Trophoblast cell (in vitro differentiated cells and primary cell): ENCODE data around the gene PIAS3.

Experiments
- DNase-seq, 2 donors: peaks; one replicate each; pipeline ENCODE4 v3.0.0-alpha.2; 2016
- H2AFZ ChIP-seq: 2 replicates; pipeline ENCODE4 v1.6.1; 2013; ENCODE audit warnings: low read length, moderate library complexity, mild to moderate bottlenecking; ENCODE audit not compliant: insufficient read depth, poor library complexity
- H2AK5ac ChIP-seq: 2 replicates; pipeline ENCODE4 v1.6.1; 2013; ENCODE audit warnings: mild to moderate bottlenecking, low read length
- H2BK120ac ChIP-seq: 2 replicates; pipeline ENCODE4 v1.6.1; 2013; ENCODE audit warnings: low read length, mild to moderate bottlenecking, moderate library complexity; ENCODE audit not compliant: insufficient read depth, poor library complexity
- H2BK12ac ChIP-seq: 2 replicates; pipeline ENCODE4 v1.6.1; 2013; ENCODE audit warnings: mild to moderate bottlenecking, low read length, moderate library complexity
- H2BK5ac ChIP-seq: 2 replicates; pipeline ENCODE4 v1.6.1; 2013; ENCODE audit warnings: low read length, low read depth, moderate library complexity, mild to moderate bottlenecking; ENCODE audit not compliant: poor library complexity
- H3K14ac ChIP-seq: 2 replicates; pipeline ENCODE4 v1.6.1; 2013; ENCODE audit warnings: mild to moderate bottlenecking, low read length
- H3K18ac ChIP-seq: 2 replicates; pipeline ENCODE4 v1.6.1; 2013; ENCODE audit warnings: mild to moderate bottlenecking, low read length
- H3K23ac ChIP-seq: 2 replicates; pipeline ENCODE4 v1.6.1; 2013; ENCODE audit warnings: low read length
- H3K27ac ChIP-seq: 2 replicates; pipeline ENCODE4 v1.5.1; 2013; ENCODE audit warnings: low read depth, mild to moderate bottlenecking, inconsistent platforms, low read length, moderate library complexity
- H3K27me3 ChIP-seq: 2 replicates; pipeline ENCODE4 v1.6.1; 2013; ENCODE audit warnings: inconsistent platforms, mild to moderate bottlenecking, low read length, moderate library complexity; ENCODE audit not compliant: insufficient read depth
- H3K36me3 ChIP-seq, 2 experiments: 1 replicate in 1 of 2; 2 replicates in 1 of 2; pipeline ENCODE4 v1.6.1; 2013; ENCODE audit warnings: low read length in 2 of 2, mild to moderate bottlenecking in 2 of 2, moderate library complexity in 1 of 2; ENCODE audit not compliant: insufficient read depth in 2 of 2, control insufficient read depth in 1 of 2
- H3K4ac ChIP-seq: 2 replicates; pipeline ENCODE4 v1.6.1; 2013; ENCODE audit warnings: low read depth, mild to moderate bottlenecking, low read length, moderate library complexity
- H3K4me1 ChIP-seq, 2 experiments: 1 replicate in 1 of 2; 2 replicates in 1 of 2; pipeline ENCODE4 v1.6.1; 2013; ENCODE audit warnings: low read length in 2 of 2, mild to moderate bottlenecking in 2 of 2, moderate library complexity in 1 of 2; ENCODE audit not compliant: insufficient read depth in 2 of 2, control insufficient read depth in 1 of 2
- H3K4me2 ChIP-seq: 2 replicates; pipeline ENCODE4 v1.6.1; 2013; ENCODE audit warnings: inconsistent platforms, mild to moderate bottlenecking, low read length, moderate library complexity
- H3K4me3 ChIP-seq: 2 replicates; pipeline ENCODE4 v1.5.1; 2013; ENCODE audit warnings: mild to moderate bottlenecking, low read depth, low read length, inconsistent platforms
- H3K79me1 ChIP-seq: one replicate; pipeline ENCODE4 v1.6.1; 2013; ENCODE audit warnings: low read length
- H3K79me2 ChIP-seq: 2 replicates; pipeline ENCODE4 v1.6.1; 2013; ENCODE audit warnings: low read length, mild to moderate bottlenecking; ENCODE audit not compliant: control insufficient read depth, insufficient read depth, poor library complexity
- H3K9ac ChIP-seq: 2 replicates; pipeline ENCODE4 v1.6.1; 2013; ENCODE audit warnings: mild to moderate bottlenecking, low read length
- H3K9me3 ChIP-seq: 2 replicates; pipeline ENCODE4 v1.6.1; 2013; ENCODE audit warnings: low read depth, mild to moderate bottlenecking, control low read depth, inconsistent platforms, low read length; ENCODE audit not compliant: insufficient read depth
- H4K12ac ChIP-seq: 2 replicates; pipeline ENCODE4 v1.6.1; 2013; ENCODE audit warnings: low read depth, mild to moderate bottlenecking, low read length, moderate library complexity
- H4K8ac ChIP-seq: 2 replicates; pipeline ENCODE4 v1.6.1; 2013; ENCODE audit warnings: low read depth, mild to moderate bottlenecking, low read length, moderate library complexity
- H4K91ac ChIP-seq: one replicate; pipeline ENCODE4 v1.6.1; 2013; ENCODE audit warnings: low read depth, mild to moderate bottlenecking, low read length, moderate library complexity
- WGBS: extraction: QIAGEN DNeasy Blood & Tissue Kit; methylation state at CpG from one replicate; pipeline ENCODE4 v1.1.7; 2013; ENCODE audit warnings: missing lambda C conversion rate; ENCODE audit not compliant: insufficient read length, insufficient coverage; ENCODE audit errors: extremely low coverage; 5-methylcytosine and 5-hydroxymethylcytosine counted together

PIAS3 gene

DNA sequence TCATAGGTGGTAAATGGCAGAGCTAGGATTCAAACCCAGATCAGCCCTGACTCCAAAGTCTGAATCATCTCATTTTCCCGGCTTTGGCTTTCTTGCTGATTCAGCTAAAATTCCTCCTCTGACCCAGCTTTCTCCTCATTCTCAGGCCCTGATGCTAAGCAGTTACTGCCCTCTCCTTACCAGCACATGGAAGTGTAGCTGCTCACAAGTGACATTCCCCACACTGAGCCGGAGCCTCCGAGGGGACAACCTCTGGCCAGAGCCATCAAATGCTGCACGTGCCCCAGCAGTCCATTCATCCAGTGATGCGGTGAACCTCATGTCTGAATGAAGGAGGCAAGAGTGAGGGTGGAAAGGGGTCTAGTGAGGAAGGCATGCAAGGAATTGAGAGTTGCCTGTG lies 39.9 kb upstream of the PIAS3 start:
- Histone ChIP-seq H3K23ac (no peak overlapping the region), H3K9me3 (peaks cover 2% of the 10 kb centered on the region), H4K12ac (no peak overlapping the region), H3K79me2 (no peaks in the 10 kb centered on the region), H3K4me2 (no peak overlapping the region), H2BK120ac (no peak overlapping the region), H2BK12ac (no peak overlapping the region), H4K8ac (no peak overlapping the region), H4K91ac (no peak overlapping the region), H3K18ac (no peak overlapping the region), H3K79me1 (no peaks in the 10 kb centered on the region), H2BK5ac (no peak overlapping the region), H3K14ac (no peak overlapping the region), H3K9ac (no peak overlapping the region), H3K27me3 (no peaks in the 10 kb centered on the region), H3K27ac (no peak overlapping the region), H3K36me3 (no peaks in the 10 kb centered on the region), H3K4ac (no peak overlapping the region), H3K4me3 (no peak overlapping the region), H3K4me1 (no peaks in the 10 kb centered on the region), H2AFZ (no peak overlapping the region), H2AK5ac (no peak overlapping the region)
- DNase-seq: no peak
- WGBS: no CpG with 5 or more reads among the region's 5 CpGs

GRCh38 chr1:145897969-145898368 lies 39.1 kb upstream of the PIAS3 start:
- no peaks in the 10 kb centered on the region for H3K79me1 ChIP-seq
- no peak for DNase-seq
- no peak overlapping the region for H3K4me2 ChIP-seq
- H3K9me3 ChIP-seq: peaks cover 2% of the 10 kb centered on the region
- H3K23ac ChIP-seq: no peak overlapping the region
- no peak overlapping the region for H3K9ac ChIP-seq
- H2BK120ac ChIP-seq: no peak overlapping the region
- no peak overlapping the region for H2AK5ac ChIP-seq
- H3K36me3 ChIP-seq: no peaks in the 10 kb centered on the region
- WGBS: no CpG with 5 or more reads among the region's 1 CpG
- H4K8ac ChIP-seq: no peak overlapping the region
- no peak overlapping the region for H4K12ac ChIP-seq
- H3K79me2 ChIP-seq: no peaks in the 10 kb centered on the region
- no peak overlapping the region for H2AFZ ChIP-seq
- H2BK5ac ChIP-seq: no peak overlapping the region
- H3K4ac ChIP-seq: no peak overlapping the region
- no peak overlapping the region for H2BK12ac ChIP-seq
- no peaks in the 10 kb centered on the region for H3K4me1 ChIP-seq
- H3K27ac ChIP-seq: no peak overlapping the region
- H3K18ac ChIP-seq: no peak overlapping the region
- H3K4me3 ChIP-seq: no peak overlapping the region
- no peak overlapping the region for H4K91ac ChIP-seq
- H3K14ac ChIP-seq: no peak overlapping the region
- no peaks in the 10 kb centered on the region for H3K27me3 ChIP-seq

DNA sequence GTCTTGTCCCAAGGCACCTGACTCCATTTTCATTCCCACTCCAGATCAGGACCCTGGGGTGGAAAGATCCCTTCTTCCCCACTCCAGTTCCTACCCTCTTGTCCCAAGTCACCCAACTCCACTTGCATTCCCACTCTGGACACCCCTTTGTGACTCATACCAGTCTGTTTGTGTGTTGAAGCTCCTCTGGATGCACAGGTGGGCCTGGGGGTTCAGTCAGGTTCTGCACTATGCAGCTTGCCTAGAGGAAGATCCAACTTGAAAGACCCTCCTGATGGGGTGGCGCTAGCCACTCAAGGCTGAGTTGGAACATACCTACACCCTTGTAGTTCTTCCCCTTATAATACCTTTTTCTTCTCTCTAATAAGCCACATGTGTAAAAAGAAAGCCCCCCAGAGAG lies 36.6 kb upstream of the PIAS3 start:
- H4K91ac ChIP-seq: no peak overlapping the region
- no peak overlapping the region for H3K18ac ChIP-seq
- no peak overlapping the region for H2BK120ac ChIP-seq
- H3K9me3 ChIP-seq: peaks cover 2% of the 10 kb centered on the region
- no peak overlapping the region for H3K4ac ChIP-seq
- no peak overlapping the region for H2AK5ac ChIP-seq
- no peak overlapping the region for H2AFZ ChIP-seq
- no CpG with 5 or more reads among the region's 1 CpG for WGBS
- no peak overlapping the region for H3K23ac ChIP-seq
- DNase-seq: no peak
- no peak overlapping the region for H3K4me3 ChIP-seq
- no peak overlapping the region for H3K9ac ChIP-seq
- H3K4me2 ChIP-seq: no peak overlapping the region
- H3K79me2 ChIP-seq: no peaks in the 10 kb centered on the region
- no peak overlapping the region for H4K8ac ChIP-seq
- no peak overlapping the region for H4K12ac ChIP-seq
- no peak overlapping the region for H2BK12ac ChIP-seq
- H3K36me3 ChIP-seq: no peaks in the 10 kb centered on the region
- H3K4me1 ChIP-seq: peaks cover 0 to 8% of the 10 kb centered on the region in 2 experiments
- peaks cover 5% of the 10 kb centered on the region for H3K79me1 ChIP-seq
- no peak overlapping the region for H3K14ac ChIP-seq
- H3K27me3 ChIP-seq: no peaks in the 10 kb centered on the region
- no peak overlapping the region for H2BK5ac ChIP-seq
- H3K27ac ChIP-seq: no peak overlapping the region

DNA sequence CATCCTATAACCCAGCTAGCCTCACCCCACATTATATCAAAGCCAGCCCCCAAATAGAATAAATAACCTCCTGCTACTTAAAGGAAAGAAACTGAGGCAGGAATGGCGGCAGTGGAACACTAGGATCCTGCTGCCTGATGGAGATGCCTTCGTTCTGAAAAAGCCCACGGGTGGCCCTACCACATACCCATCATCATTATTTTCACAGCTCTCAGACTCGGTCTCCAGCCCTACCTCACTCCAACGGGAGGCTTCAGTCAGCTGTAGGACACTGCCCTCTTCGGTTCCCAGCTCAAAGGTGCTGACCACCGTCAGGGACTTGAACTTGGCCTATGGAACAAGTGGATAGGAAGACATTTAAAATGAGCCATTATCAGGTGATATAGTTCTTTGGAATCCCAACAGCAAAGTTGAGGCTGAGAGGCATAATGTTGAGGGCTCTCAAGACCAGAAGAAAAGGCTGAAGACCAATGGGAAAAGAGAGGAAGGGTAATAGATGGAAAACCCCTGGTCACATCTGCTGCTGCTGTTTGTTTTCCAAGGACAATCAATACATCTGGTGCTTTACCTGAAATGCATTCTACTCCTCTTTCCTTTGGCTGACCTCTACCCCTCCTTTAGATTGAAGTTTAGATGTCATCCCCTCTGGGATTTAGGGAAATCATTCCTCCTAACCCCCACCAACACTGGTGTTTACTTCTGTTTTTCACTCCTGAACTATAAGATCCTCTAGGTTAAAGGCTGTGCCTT lies 34.6 kb upstream of the PIAS3 start:
- Histone ChIP-seq H2BK12ac (peak overlapping the region; percentile 62), H2AK5ac (peak overlapping the region; percentile 29)

More for the DNA sequence above, 34.6 kb upstream of the PIAS3 start:
- no peak overlapping the region for H3K4ac ChIP-seq
- WGBS: no CpG with 5 or more reads among the region's 7 CpGs
- no peak overlapping the region for H3K4me2 ChIP-seq
- no peak overlapping the region for H4K8ac ChIP-seq
- H3K27ac ChIP-seq: no peak overlapping the region
- H2AFZ ChIP-seq: no peak overlapping the region
- peaks cover 0 to 8% of the 10 kb centered on the region in 2 experiments for H3K4me1 ChIP-seq
- H3K4me3 ChIP-seq: no peak overlapping the region
- H3K9ac ChIP-seq: no peak overlapping the region
- no peaks in the 10 kb centered on the region for H3K9me3 ChIP-seq
- H3K79me1 ChIP-seq: peaks cover 5% of the 10 kb centered on the region
- H3K23ac ChIP-seq: no peak overlapping the region
- H3K27me3 ChIP-seq: no peaks in the 10 kb centered on the region
- H3K18ac ChIP-seq: no peak overlapping the region
- H2BK120ac ChIP-seq: peak overlapping the region; percentile 64
- H4K91ac ChIP-seq: no peak overlapping the region
- no peaks in the 10 kb centered on the region for H3K79me2 ChIP-seq
- no peaks in the 10 kb centered on the region for H3K36me3 ChIP-seq
- H4K12ac ChIP-seq: no peak overlapping the region
- DNase-seq: no peak
- no peak overlapping the region for H3K14ac ChIP-seq
- H2BK5ac ChIP-seq: no peak overlapping the region
